Measurements from ENCODE around the gene POLR2F. TPM values are rescaled to one million over a fixed set of nuclear protein-coding genes. Genes with fewer than 3 reads are reported as not detected.
A peak's percentile ranks its signal among the peaks of the same experiment; 100 is the strongest.

Gene POLR2F
- total and polyA plus RNA-seq, 12 donors = 39.7 to 205 (median 88.6) TPM

GRCh38 chr22:37913233-37913721 is 40.2 kb upstream of the POLR2F start:
- Histone ChIP-seq H3K36me3 (replicated peaks in 1 of 2) (peaks cover 0 to 22% of the 10 kb centered on the region in 2 donors), H3K4me3 (no peak overlapping the region), H3K27ac (no peak overlapping the region), H3K27me3 (no peaks in the 10 kb centered on the region), H3K4me1 (replicated peaks in 1 of 2) (no peaks in the 10 kb centered on the region), H3K9me3 (replicated peaks in 1 of 3) (no peaks in the 10 kb centered on the region)
- intact Hi-C loops (cut with DNase I) = no loop called here
- WGBS, 4 donors = 47 to 94% (median 76%) methylated on average over 3 to 7 of the region's 7 CpGs
- peak in 1 of 7 donors; percentile 29 for DNase-seq
- TF ChIP-seq CTCF (IDR thresholded peaks at IDR 0.05) = no peak
- no peak for TF ChIP-seq POLR2A (IDR thresholded peaks at IDR 0.05)

GRCh38 chr22:37916311-37916710 is 37.2 kb upstream of the POLR2F start:
- H3K27ac ChIP-seq = no peak overlapping the region
- H3K4me1 ChIP-seq (replicated peaks in 1 of 2) = no peaks in the 10 kb centered on the region

GRCh38 chr22:37917874-37918548 is 35.5 kb upstream of the POLR2F start:
- whole genome bisulfite sequencing, 4 donors = 78 to 86% (median 85%) methylated on average over 1 to 4 of the region's 4 CpGs
- Histone ChIP-seq H3K27ac (no peak overlapping the region), H3K4me3 (no peak overlapping the region), H3K36me3 (replicated peaks in 1 of 2) (peaks cover 0 to 32% of the 10 kb centered on the region in 2 donors), H3K9me3 (replicated peaks in 1 of 3) (no peaks in the 10 kb centered on the region), H3K4me1 (replicated peaks in 1 of 2) (no peaks in the 10 kb centered on the region), H3K27me3 (no peaks in the 10 kb centered on the region)
- TF ChIP-seq CTCF (IDR thresholded peaks at IDR 0.05) = no peak
- TF ChIP-seq POLR2A (IDR thresholded peaks at IDR 0.05) = no peak
- intact Hi-C loops (cut with DNase I) = no loop called here
- no peak for DNase-seq

More at GRCh38 chr22:37916311-37916710, 37.2 kb upstream of the POLR2F start:
- no peak for DNase-seq
- TF ChIP-seq POLR2A (IDR thresholded peaks at IDR 0.05) (no peak), CTCF (IDR thresholded peaks at IDR 0.05) (no peak)
- no peaks in the 10 kb centered on the region for H3K9me3 ChIP-seq (replicated peaks in 1 of 3)
- 72 to 82% (median 77%) methylated on average over 4 to 5 of the region's 5 CpGs for WGBS, 4 donors
- intact Hi-C loops (cut with DNase I) = no loop called here
- H3K27me3 ChIP-seq = no peaks in the 10 kb centered on the region
- peaks cover 0 to 32% of the 10 kb centered on the region in 2 donors for H3K36me3 ChIP-seq (replicated peaks in 1 of 2)
- H3K4me3 ChIP-seq = no peak overlapping the region

- intact Hi-C loops (cut with DNase I) = no loop called here
- H3K9me3 ChIP-seq (replicated peaks in 1 of 3) = no peaks in the 10 kb centered on the region
- WGBS, 4 donors = 70 to 81% (median 73%) methylated on average over 18 to 25 of the region's 25 CpGs
- no peaks in the 10 kb centered on the region for H3K27me3 ChIP-seq
- H3K27ac ChIP-seq = no peak overlapping the region
- DNase-seq = no peak
- peaks cover 0 to 37% of the 10 kb centered on the region in 2 donors for H3K36me3 ChIP-seq (replicated peaks in 1 of 2)
- TF ChIP-seq CTCF (IDR thresholded peaks at IDR 0.05) = no peak
- no peak for TF ChIP-seq POLR2A (IDR thresholded peaks at IDR 0.05)
- no peaks in the 10 kb centered on the region for H3K4me1 ChIP-seq (replicated peaks in 1 of 2)
- no peak overlapping the region for H3K4me3 ChIP-seq
Measured at GRCh38 chr22:37918580-37919270, 34.8 kb upstream of the POLR2F start.
